Bronchial epithelial cell (primary cell): ENCODE results near the gene CDPF1. TPM values are rescaled to one million over a fixed set of nuclear protein-coding genes. Genes with fewer than 3 reads are reported as not detected.

Experiments
- DNase-seq: peaks from one replicate; pipeline ENCODE4 v3.0.0-alpha.2; 2010; ENCODE audit warnings: low read depth
- FAIRE-seq: peaks from 2 replicates; lab custom pipeline; 2011; peaks lifted over from hg19 to GRCh38; lab: Jason Lieb, UNC
- H3K27me3 ChIP-seq: 2 replicates; pipeline ENCODE4 v1.5.1; 2011; ENCODE audit warnings: low read length; ENCODE audit not compliant: control insufficient read depth, insufficient read depth
- H3K36me3 ChIP-seq: 2 replicates; pipeline ENCODE4 v1.5.1; 2011; ENCODE audit warnings: low read length; ENCODE audit not compliant: control insufficient read depth, insufficient read depth
- H3K4me3 ChIP-seq: 2 replicates; pipeline ENCODE4 v1.5.1; 2011; ENCODE audit warnings: mild to moderate bottlenecking, low read depth, low read length, control low read depth
- total RNA-seq: library from RNA; depleted of rRNA; stranded (reverse); fragments of >200 nt; gene quantifications from 2 replicates; pipeline ENCODE4 v1.2.1, GENCODE V29; 2014
- TF ChIP-seq, protein P1 (sequence below): IDR thresholded peaks from 2 replicates; pipeline ENCODE4 v1.5.1; 2011; ENCODE audit warnings: mild to moderate bottlenecking, moderate library complexity, low read length, control low read depth, inconsistent platforms; ENCODE audit not compliant: insufficient read depth, severe bottlenecking

The CDPF1 gene
- total RNA-seq, 1 donor from 2014 or later: 8.7 TPM

DNA sequence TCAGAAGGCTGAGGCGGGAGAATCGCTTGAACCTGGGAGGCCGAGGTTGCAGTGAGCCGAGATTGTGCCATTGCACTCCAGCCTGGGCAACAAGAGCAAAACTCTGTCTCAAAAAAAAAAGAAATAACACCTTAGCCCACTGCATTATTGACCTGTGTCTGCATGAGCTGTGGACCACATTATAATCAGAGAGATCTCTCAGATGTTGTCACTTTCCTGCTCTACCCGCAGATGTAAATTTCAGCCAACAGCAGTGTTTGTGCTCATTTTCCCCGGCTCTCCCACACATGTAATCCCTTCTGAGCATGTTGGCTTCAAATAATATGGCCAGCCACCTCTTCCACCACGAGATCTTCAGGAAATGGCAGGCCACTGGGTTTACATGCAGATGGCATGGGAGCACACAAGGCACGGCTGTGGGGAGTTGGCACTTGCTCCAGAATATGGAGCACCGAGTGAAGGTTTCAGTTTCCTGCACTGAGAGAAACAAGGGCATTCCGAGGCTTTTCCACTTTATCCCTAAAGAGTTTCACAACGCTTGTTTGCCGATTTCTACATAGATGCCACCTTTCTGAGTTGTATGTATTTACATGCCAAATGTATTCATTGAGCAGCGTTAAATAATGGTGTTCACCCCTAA is 19.7 kb downstream of the CDPF1 start:
- FAIRE-seq: no peak
- TF ChIP-seq, protein P1, sequence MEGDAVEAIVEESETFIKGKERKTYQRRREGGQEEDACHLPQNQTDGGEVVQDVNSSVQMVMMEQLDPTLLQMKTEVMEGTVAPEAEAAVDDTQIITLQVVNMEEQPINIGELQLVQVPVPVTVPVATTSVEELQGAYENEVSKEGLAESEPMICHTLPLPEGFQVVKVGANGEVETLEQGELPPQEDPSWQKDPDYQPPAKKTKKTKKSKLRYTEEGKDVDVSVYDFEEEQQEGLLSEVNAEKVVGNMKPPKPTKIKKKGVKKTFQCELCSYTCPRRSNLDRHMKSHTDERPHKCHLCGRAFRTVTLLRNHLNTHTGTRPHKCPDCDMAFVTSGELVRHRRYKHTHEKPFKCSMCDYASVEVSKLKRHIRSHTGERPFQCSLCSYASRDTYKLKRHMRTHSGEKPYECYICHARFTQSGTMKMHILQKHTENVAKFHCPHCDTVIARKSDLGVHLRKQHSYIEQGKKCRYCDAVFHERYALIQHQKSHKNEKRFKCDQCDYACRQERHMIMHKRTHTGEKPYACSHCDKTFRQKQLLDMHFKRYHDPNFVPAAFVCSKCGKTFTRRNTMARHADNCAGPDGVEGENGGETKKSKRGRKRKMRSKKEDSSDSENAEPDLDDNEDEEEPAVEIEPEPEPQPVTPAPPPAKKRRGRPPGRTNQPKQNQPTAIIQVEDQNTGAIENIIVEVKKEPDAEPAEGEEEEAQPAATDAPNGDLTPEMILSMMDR: no peak
- Histone ChIP-seq H3K36me3 (no peaks in the 10 kb centered on the region), H3K4me3 (no peak overlapping the region), H3K27me3 (no peaks in the 10 kb centered on the region)
- no peak for DNase-seq

DNA sequence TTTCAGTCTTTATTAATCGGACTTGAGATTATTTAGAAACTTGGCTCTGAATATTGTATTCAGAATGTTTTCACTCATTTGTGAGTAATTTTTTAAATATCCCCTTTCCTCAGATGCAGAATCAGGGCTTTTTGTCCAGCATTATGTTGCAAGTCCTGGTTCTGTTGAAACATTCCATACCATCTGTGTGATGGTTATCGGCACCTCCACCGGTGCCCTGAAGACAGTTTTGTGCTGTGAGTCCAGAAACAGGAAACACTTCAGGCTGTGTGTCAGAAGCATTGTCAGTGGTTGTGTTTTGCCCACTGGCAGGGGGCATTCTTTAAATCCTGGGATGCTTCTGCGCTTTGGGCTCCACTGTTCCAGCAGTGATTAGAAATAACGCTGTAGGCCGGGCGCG is 20.4 kb downstream of the CDPF1 start:
- FAIRE-seq (no peak), DNase-seq (no peak)
- no peaks in the 10 kb centered on the region for H3K27me3 ChIP-seq
- TF ChIP-seq, protein P1: no peak
- H3K36me3 ChIP-seq: no peaks in the 10 kb centered on the region
- H3K4me3 ChIP-seq: no peak overlapping the region

DNA sequence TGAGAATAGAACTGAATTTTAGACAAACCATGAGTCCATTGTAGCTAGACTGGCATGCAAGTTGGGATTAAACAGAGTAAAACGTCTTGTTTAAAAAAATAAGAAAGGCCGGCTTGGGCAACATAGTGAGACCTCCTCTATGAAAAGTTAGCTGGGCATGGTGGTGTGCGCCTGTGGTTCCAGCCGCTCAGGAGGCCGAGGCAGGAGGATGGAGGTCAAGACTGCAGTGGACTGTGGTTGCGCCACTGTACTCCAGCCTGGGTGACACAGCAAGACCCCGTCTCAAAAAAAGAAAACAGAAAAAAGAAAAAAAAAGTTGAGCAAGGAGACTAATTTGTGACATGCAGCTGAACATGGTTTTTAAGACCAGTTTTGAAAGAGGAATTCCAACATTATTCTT is 23.5 kb downstream of the CDPF1 start:
- DNase-seq (no peak), FAIRE-seq (no peak)
- Histone ChIP-seq H3K27me3 (no peaks in the 10 kb centered on the region), H3K4me3 (no peak overlapping the region), H3K36me3 (no peaks in the 10 kb centered on the region)
- TF ChIP-seq, protein P1: no peak

DNA sequence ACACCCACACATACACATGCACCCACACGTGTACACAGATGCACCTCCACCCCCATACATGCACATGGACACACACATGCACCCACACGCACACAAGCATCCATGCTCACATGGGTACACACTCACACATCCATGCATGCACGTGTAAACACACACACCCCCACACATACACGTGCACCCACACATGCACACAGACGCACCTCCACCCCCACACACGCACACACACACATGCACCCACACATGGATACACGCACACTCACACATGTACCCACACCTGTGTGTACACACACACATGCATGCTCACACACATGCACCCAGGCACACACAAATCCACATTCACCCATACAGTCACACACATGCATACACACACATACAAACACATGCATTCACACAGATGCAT is 24.5 kb downstream of the CDPF1 start:
- Histone ChIP-seq H3K4me3 (no peak overlapping the region), H3K36me3 (no peaks in the 10 kb centered on the region), H3K27me3 (no peaks in the 10 kb centered on the region)
- TF ChIP-seq, protein P1: no peak
- DNase-seq (no peak), FAIRE-seq (peak; percentile 97)

DNA sequence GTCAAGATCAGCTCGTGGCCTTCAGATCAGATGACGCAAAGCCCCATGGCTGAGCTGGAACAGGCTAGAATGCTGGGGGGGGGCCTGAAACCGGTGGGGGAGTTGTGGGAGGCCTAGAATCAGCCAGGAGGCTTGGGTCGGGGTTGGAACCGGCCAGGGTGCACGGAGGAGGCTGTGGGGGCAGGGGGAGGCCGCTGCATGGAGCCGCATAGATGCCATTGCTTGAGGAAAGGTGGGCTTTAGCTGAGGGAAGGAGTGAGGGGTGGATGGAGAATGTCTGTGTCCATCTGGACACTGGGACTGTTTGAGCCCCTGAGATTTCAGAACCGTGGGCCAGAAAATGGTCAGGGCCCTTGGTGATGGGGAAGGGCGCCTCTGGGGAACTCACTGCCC is 25.2 kb downstream of the CDPF1 start:
- TF ChIP-seq, protein P1: no peak
- H3K27me3 ChIP-seq: no peaks in the 10 kb centered on the region
- H3K36me3 ChIP-seq: no peaks in the 10 kb centered on the region
- no peak for FAIRE-seq
- no peak for DNase-seq
- no peak overlapping the region for H3K4me3 ChIP-seq
